BJ (cell line): ENCODE results near the gene CDK16. TPM values are rescaled to one million over a fixed set of nuclear protein-coding genes. Genes with fewer than 3 reads are reported as not detected.

Experiments used
- CTCF ChIA-PET: fragments of 350-600 bp; formaldehyde crosslinking; extraction: SDS; loops from one replicate; lab custom pipeline; 2021; ENCODE audit warnings: antibody characterized with exemption, inconsistent platforms; lab: Yijun Ruan, JAX
- POLR2A ChIA-PET: fragments of 300-600 bp; sonication (Branson Sonifier 250); formaldehyde crosslinking; extraction: SDS; loops from one replicate; lab custom pipeline; 2021; ENCODE audit warnings: antibody characterized with exemption; lab: Charles Lee
- DNase-seq: peaks from one replicate; pipeline ENCODE4 v3.0.0-alpha.2; 2011; ENCODE audit warnings: low read depth
- H3K27me3 ChIP-seq: 2 replicates; pipeline ENCODE4 v1.6.0; 2011; ENCODE audit warnings: low read length; ENCODE audit not compliant: control insufficient read depth, insufficient read depth
- H3K36me3 ChIP-seq: 2 replicates; pipeline ENCODE4 v1.5.1; 2011; ENCODE audit warnings: low read length; ENCODE audit not compliant: control insufficient read depth, insufficient read depth
- H3K4me3 ChIP-seq: 2 replicates; pipeline ENCODE4 v1.5.1; 2011; ENCODE audit warnings: low read depth, mild to moderate bottlenecking, control low read depth, low read length
- CTCF ChIP-seq: IDR thresholded peaks from 2 replicates; pipeline ENCODE4 v1.5.1; 2011; ENCODE audit warnings: low read depth, mild to moderate bottlenecking, control low read depth, inconsistent platforms, low read length, moderate library complexity; ENCODE audit not compliant: insufficient read depth
- polyA plus RNA-seq: library from polyadenylated mRNA; depleted of rRNA; stranded (reverse); fragments of >200 nt; gene quantifications from 2 replicates; pipeline ENCODE4 v1.2.3, GENCODE V29; 2011

Gene CDK16
- polyA plus RNA-seq, 1 experiment: 167 TPM

- H3K4me3 ChIP-seq: no peak overlapping the region
- no peaks in the 10 kb centered on the region for H3K27me3 ChIP-seq
- DNase-seq: no peak
- CTCF ChIA-PET: no interaction called here
- no peak for TF ChIP-seq CTCF
- H3K36me3 ChIP-seq: peaks cover 25% of the 10 kb centered on the region
- POLR2A ChIA-PET: no interaction called here
Observed at GRCh38 chrX:47242321-47242720, 23.8 kb downstream of the CDK16 start.

- H3K36me3 ChIP-seq: peaks cover 27% of the 10 kb centered on the region
- TF ChIP-seq CTCF: no peak
- no peak overlapping the region for H3K4me3 ChIP-seq
- no peaks in the 10 kb centered on the region for H3K27me3 ChIP-seq
- ChIA-PET POLR2A (no interaction called here), CTCF (no interaction called here)
- no peak for DNase-seq
Observed at GRCh38 chrX:47243351-47243750, 24.9 kb downstream of the CDK16 start.

GRCh38 chrX:47244676-47245075 lies 26.2 kb downstream of the CDK16 start:
- Histone ChIP-seq H3K4me3 (no peak overlapping the region), H3K36me3 (peaks cover 27% of the 10 kb centered on the region), H3K27me3 (no peaks in the 10 kb centered on the region)
- POLR2A ChIA-PET: no interaction called here
- CTCF ChIA-PET: interaction anchor here (0.7 to 1.3 kb wide), 2 partner anchors 32 to 68 kb away, joined by 3 to 4 read pairs; no protein-coding TSS in a partner anchor
- no peak for DNase-seq
- no peak for TF ChIP-seq CTCF

- CTCF ChIA-PET: interaction anchor here (0.7 to 1.3 kb wide), 2 partner anchors 32 to 67 kb away, joined by 3 to 4 read pairs; no protein-coding TSS in a partner anchor
- H3K36me3 ChIP-seq: peaks cover 25% of the 10 kb centered on the region
- TF ChIP-seq CTCF: no peak
- H3K4me3 ChIP-seq: no peak overlapping the region
- no peaks in the 10 kb centered on the region for H3K27me3 ChIP-seq
- no peak for DNase-seq
- POLR2A ChIA-PET: no interaction called here
Observed at GRCh38 chrX:47245156-47245555, 26.7 kb downstream of the CDK16 start.

GRCh38 chrX:47247206-47247998 lies 28.9 kb downstream of the CDK16 start:
- ChIA-PET CTCF (no interaction called here), POLR2A (no interaction called here)
- peaks cover 11% of the 10 kb centered on the region for H3K36me3 ChIP-seq
- H3K4me3 ChIP-seq: no peak overlapping the region
- TF ChIP-seq CTCF: no peak
- no peak for DNase-seq
- no peaks in the 10 kb centered on the region for H3K27me3 ChIP-seq
